ENCODE results near the gene PDE4D. TPM values are rescaled to one million over a fixed set of nuclear protein-coding genes. Genes with fewer than 3 reads are reported as not detected.

PDE4D gene
- total RNA-seq, 1 donor from 2014 or later, result 26.9 TPM

GRCh38 chr5:59256331-59256730, 637.2 kb downstream of the PDE4D start:
- DNase-seq (ENCODE audit: low read depth), result no peak

GRCh38 chr5:59254055-59254687, 639.4 kb downstream of the PDE4D start:
- DNase-seq (ENCODE audit: low read depth), result peak; percentile 67

DNA sequence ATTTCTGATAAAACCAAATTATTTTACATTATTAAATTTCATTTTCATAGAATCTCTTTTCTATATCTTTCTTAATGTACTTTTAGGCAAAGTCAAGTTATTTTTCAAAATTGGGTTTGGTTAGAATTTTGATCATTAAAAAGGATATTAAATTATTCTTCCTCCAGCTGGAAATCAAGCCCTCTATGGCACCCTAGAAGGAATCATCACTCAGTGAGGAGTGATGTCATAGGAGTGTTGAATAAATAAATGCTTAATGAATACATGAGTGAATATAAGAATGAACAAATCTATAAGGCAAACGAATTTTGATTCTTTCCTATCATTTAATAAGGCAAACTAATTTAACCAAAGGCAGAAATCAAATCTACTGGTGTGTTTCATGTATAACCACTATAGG, 639.9 kb downstream of the PDE4D start:
- DNase-seq (ENCODE audit: low read depth), result no peak

- DNase-seq (ENCODE audit: low read depth), result no peak
Observed at GRCh38 chr5:59251627-59252026, 641.9 kb downstream of the PDE4D start.

DNA sequence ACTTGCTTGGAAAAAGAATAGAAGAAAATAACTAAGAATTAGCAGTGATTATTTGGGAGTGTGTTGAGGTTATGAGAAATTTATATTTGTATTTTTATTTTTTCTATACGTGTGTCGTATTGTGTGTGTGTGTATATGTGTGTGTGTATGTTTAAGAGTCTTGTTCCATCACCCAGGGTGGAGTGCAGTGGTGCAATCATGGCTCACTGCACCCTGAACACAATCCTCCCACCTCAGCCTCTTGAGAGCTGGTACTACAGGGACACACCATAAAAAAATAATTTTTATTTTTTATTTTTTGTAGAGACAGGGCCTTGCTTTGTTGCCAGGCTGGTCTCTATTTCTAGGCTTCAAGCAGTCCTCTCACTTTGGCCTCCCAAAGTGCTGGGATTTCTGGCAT, 643.8 kb downstream of the PDE4D start:
- DNase-seq (ENCODE audit: low read depth), result no peak

GRCh38 chr5:59249160-59249559, 644.4 kb downstream of the PDE4D start:
- no peak for DNase-seq (ENCODE audit: low read depth)

DNA sequence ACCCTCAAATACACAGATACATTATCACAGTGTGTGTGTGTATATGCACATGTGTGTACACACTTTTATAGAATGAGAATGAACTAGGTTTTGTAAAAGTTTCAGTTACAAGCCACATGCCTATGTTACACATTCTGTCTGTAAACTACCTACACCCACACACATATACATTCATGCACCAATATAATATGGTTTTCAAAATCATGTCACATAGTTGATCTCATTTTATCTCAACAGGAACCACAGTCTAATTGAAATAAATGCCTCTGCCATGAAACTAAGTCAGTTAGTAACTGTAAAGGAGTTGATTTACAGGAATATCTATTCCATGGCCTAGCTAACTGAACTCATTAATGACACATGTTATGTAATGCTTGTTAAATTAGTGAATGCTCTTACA, 646.6 kb downstream of the PDE4D start:
- DNase-seq (ENCODE audit: low read depth), result no peak

- no peak for DNase-seq (ENCODE audit: low read depth)
Observed at GRCh38 chr5:59246145-59246869, 647.2 kb downstream of the PDE4D start.

DNA sequence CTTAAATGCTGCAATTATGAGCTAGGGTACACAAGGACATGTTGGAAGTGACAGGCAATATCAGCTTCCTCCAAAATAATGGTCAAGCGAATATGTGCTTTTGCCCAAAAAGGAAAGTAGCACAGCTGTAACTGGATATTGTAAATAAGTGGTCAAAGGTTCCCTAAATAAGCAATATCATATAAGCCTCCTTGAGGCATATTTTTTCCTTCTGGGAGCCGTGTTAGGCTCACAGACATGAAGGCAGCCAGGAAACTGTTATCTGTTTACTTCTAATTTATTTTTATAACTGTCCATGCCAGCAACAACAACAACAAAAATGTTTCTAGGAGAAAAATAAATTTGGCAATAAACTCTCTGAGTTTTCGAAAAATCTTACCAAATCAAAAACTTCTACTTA, 648.3 kb downstream of the PDE4D start:
- no peak for DNase-seq (ENCODE audit: low read depth)

DNA sequence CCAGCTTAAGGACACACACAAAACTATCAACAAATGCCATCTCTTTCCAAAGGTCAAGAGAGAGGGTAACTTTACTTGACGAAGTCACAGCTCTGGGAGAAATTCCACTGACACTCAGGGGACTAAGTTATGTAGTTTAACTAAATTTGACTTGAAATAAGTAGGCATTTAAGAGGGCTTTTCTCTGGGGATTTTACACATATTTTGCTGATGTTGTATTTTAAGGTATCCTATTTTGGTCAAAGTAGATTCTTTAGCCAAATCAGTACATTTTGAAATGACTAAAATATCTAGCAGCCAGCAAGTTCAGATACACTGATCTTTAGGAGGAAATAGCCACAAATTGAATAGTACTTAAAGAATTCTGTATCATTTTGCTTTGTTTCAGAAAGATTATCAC, 652.0 kb downstream of the PDE4D start:
- no peak for DNase-seq (ENCODE audit: low read depth)

GRCh38 chr5:59241119-59241518, 652.4 kb downstream of the PDE4D start:
- no peak for DNase-seq (ENCODE audit: low read depth)

DNA sequence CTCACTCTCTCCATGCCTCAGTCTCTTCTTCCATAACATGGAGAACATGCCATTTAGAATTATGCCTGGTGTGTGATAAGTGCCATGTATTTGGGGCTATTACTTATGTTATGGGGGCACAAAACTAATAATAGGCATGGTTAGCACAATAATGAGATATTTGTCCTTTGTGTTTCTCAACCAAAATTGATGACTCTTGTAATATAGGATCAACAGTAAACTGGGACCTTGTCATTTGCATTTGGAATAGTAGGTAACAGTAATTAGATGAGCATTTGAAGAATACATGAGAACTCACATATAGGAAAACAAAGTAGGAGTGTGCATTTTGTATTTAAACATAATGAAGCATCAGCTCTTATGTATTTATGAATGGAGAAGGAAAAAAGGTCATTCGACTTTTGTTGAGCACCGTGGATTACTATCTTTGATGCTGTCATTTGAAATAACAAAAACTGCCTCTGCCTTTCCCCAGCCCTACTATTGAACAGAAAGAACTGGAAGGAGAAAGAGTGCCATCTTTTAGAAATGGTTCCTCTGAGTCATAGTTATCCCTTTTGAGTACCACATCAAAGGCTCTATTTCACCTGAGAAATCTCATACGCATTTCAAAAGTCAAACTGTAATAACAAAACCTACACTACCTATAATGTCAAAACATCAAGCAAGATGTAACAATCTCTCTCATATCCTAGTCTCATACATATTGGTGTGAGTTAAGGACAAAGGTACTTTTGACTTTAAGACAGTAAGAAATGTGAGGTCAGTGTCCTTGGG, 655.2 kb downstream of the PDE4D start:
- DNase-seq (ENCODE audit: low read depth), result no peak

DNA sequence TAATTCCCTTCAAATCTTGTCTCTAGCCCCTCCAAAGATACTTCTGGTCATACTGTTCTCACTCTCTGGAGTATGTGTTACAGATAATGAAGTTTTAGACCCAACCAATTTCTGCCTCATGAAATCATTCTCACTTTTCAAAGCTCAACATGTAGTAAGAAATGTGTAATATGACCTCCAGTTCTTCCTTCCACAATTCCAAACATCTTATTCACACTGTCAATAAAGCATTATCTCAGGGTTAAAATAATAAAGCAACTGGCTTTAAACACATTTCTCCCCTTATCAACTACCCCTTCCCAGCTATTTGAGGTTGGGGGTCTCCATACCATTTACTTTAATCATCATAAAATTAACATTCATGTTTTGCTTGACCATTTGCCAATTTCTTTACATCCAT, 656.5 kb downstream of the PDE4D start:
- no peak for DNase-seq (ENCODE audit: low read depth)

- no peak for DNase-seq (ENCODE audit: low read depth)
Observed at GRCh38 chr5:59236448-59236847, 657.1 kb downstream of the PDE4D start.

DNA sequence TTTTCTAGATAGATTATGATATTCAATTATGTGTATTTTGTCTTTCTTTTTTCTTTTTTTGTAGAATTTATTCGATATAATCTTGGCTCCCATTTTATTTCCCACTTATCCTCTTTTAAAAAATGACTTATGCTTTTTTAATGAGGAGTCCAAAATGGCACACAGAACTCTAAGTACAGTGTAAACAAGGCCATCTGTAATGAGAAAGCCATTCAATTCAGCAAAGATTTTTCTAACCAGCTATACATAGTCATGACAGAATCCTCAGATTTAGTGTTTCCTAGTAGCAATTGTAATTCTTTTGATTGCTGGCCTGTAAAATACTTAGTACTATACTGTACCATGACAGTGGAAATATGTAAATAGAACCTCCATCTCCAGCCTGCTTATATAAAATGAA, 659.3 kb downstream of the PDE4D start:
- DNase-seq (ENCODE audit: low read depth), result no peak

- DNase-seq (ENCODE audit: low read depth), result no peak
Observed at GRCh38 chr5:59231221-59231931, 662.1 kb downstream of the PDE4D start.

DNA sequence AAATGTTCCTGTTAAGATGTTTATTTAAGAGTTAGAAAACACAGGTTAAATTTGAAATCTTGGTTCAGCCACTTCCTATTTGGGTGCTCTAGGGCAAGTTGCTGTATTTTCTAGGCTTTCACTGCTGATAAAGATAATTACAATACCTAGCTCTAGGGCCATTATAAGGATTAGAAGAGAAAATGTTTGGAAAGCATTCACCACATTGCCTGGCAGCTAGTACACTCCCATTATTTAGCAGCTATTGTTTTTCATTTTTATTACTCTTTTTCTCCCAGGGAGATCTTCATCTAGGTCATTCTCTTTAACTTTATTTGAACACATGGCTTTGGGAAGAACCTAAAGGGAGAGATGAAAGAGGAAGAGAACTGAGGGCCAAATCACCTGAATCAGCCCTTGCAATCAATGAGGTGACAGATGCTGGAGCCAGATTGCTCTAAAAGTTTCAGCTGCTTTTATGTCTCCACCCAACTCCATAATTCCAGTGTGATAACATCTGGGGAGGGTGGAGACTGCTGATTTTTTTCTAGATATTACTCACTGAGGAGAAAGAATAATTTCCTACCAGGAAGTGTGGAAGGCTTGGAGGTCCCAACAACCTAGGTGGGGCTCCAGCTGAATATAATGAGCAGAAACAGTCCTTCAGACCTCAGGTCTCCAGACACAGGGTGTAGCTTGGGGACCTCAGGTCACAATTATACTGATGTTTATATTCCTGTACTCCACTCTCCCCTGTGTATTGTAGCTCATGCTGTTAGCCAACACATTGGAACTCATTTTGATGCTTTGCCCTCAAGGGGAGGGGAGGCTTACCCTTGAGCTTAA, 670.6 kb downstream of the PDE4D start:
- DNase-seq (ENCODE audit: low read depth), result no peak

DNA sequence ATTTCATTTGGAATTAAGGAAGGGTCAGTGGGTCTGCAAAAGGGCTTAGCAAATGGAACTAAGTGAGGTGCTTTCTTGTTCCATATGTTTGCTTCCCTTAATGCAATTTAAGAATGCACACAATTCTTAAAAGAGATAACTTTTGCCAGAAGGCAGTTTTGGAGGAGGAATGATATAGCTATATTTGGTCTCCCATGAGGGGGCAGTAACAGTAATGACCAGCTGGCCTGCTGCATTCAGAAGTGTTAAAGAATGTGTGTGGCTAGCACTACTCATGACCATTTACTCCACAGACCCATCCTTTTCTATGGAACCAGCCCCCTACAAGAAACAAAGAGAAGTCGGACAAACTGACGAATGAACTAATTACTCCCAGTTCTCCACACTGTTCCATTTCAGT, 671.8 kb downstream of the PDE4D start:
- no peak for DNase-seq (ENCODE audit: low read depth)

DNA sequence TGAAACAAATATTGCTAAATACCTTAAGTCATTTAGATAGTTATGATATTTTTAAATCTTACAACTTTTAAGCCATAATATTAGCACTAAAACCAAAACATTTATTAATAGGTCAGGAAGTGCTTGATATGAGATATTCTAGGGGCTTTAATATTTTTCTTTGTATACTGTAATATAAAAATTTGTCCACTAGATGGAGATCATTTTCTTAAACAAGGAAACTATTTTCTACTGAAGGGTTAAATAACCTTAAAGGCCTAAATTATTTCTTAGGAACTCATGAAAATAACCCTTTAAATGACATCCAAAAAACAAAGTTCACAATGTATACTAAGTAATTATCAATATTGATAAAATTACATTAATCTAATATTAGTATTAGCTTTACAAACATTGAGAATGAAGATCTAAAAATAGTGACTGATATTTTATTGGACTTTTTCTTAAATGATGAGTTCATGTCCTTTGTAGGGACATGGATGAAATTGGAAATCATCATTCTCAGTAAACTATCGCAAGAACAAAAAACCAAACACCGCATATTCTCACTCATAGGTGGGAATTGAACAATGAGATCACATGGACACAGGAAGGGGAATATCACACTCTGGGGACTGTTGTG, 675.0 kb downstream of the PDE4D start:
- DNase-seq (ENCODE audit: low read depth), result peak; percentile 47

DNA sequence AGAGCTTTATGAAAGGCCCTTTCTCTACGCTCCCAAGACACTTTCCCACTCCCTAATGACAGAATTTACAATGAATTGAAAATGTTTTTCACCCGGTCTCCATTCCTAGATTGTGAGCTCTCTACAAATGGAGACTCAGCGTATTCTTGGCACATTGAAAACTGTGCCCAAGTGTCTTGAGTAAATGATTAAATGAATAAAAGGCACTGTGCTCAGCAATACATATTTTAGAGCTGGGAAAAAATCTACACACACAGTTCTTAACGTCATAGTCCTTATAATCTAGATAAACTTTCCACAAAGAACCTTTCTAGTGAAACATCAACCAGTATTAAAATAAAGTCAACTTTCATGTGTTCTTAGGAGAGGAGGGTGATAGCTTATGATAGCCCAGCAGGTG, 676.7 kb downstream of the PDE4D start:
- no peak for DNase-seq (ENCODE audit: low read depth)

- DNase-seq (ENCODE audit: low read depth), result no peak
Observed at GRCh38 chr5:59212596-59212995, 680.9 kb downstream of the PDE4D start.

Data from renal cortical epithelial cell (primary cell).